Stimulated activated CD8-positive, alpha-beta memory T cell treated with anti-CD3 and anti-CD28 coated beads, Interleukin-2, amount 100 ng/mL, for 1 hour (primary cell): ENCODE data around the gene IER5L.
"Not testable (repeated sequence)": the region's sequence is repeated elsewhere in the genome, so short reads cannot be mapped to it uniquely, and the experiment has no call there.

ENCODE experiments used
- DNase-seq, 2 donors: peaks; one replicate each; pipeline ENCODE4 v3.0.0-alpha.2; 2020; ENCODE audit warnings: low read depth in 2 of 2

The IER5L gene

GRCh38 chr9:129138476-129139232 is 39.4 kb downstream of the IER5L start:
- DNase-seq, result no peak

GRCh38 chr9:129138144-129138462 is 40.0 kb downstream of the IER5L start:
- DNase-seq, result no peak

DNA sequence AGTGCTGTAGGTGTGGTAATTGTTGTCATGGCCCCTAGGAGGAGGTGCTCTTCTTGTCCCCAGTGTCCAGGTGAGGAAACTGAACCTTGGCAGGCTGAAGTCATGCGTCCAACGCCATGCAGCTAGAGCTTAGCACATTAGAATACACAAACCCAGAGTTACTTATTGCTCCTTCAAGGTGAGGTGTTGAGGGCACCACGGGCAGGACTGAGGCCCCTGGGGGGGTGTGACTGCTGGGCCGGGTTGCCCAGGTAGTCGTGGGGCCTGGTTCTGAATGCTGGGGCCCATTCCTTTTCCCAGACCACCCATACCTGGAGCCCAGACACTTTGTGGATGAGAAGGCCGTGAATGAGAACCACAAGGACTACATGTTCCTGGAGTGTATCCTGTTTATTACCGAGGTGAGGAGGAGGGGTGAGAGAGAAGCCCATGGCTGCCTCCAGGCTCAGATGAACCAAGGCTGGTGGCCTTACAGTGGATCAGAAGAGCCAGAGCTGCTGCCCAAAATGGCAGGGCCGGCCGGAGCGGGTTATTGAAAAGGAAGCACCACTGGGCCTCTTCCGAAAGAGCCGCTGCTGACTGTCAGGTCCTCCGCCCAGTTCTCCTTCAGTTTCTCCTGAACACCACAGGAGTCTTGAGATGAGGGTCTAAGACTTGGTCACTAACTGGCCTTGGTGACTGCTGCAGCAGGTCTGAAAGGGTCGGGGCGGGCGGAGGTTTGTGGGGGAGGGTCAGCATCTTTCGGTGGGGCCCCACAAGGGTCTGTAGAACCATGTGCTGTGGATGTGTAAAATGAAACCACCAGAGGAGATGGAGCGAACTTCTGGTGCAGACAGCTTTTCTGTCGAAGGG is 40.5 kb downstream of the IER5L start:
- DNase-seq, result no peak

DNA sequence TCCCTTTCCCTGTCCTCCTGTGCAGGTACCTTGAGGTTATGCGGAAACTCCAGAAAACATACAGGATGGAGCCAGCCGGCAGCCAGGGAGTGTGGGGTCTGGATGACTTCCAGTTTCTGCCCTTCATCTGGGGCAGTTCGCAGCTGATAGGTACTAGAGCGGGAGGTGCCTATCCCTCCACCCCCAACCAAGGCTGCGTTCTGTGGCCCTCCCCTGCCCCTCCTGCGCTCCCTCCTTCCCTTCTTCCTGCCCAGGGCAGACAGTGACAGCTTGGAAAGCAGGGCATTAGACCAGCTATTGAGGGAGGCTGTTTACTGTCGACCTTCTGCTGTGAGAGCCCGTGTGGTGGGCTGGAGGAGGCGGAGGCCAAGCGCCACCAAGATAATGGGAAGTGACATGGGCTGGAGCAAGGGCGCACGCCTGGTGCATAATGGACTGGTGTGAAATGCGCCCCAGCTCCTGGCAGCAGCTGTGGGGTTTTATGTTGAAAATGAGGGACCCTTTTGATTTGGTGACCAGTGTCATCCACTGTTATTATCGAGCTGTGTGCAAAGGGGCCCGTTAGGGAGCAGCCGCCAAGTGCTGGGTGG is 41.5 kb downstream of the IER5L start:
- DNase-seq, result no peak

DNA sequence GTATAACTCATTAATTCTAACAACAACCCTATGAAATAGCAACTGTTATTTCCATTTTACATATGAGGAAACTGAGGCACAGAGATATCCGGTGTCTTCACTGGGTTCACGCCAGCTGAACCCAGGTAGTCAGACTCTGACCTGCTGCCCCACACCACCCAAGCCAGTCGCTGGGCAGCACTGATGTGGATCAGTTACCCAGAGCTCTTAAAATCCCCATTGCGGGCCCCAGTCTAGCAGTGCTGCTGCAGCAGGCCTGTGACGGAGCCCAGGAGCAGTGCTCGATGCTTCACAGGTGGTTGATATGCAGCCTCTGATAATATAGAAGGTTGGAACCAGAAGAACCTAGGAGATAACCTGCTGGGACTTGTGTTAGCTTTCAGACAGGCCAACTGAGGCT is 42.6 kb downstream of the IER5L start:
- no peak for DNase-seq

DNA sequence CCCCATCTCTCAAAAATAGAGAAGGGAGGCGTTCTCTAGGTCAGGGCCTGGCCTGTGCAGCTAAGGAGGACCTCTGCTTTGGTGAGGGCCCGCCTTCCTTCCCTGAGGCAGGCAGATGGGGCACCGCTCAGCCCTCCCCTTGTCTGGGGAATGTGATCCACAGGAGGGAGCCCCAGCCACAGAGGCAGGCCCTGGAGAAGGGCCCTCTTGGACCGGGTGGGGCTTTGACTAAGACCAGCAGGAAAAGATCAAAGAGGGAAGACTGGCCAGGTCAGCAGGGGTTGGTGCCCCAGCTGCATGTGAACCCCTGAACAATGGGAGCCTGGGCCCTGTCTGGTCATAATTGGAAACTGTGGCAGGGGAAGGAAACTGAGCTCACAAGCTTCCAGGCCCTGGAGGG is 45.0 kb downstream of the IER5L start:
- DNase-seq, result no peak

- DNase-seq, result peak; percentile 73 to 76
Measured at GRCh38 chr9:129131300-129132145, 46.5 kb downstream of the IER5L start.

DNA sequence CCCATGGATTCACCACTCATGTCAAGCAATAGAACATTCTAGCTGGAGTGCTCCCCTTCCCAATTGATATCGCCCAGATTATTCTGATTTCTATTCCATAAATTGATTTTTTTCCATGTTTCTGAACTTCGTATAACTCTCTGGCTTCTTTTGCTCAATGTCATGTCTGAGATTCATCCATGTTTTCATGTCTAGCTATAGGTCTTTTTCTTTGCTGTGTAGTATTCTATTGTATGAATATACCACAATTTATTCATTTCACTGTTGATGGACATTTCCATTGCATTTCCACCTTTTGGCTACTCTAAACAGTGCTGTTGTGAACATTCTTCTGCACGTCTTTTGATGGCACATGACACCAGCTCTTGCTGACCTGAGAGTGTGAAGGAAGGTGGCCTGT is 47.3 kb downstream of the IER5L start:
- no peak for DNase-seq

DNA sequence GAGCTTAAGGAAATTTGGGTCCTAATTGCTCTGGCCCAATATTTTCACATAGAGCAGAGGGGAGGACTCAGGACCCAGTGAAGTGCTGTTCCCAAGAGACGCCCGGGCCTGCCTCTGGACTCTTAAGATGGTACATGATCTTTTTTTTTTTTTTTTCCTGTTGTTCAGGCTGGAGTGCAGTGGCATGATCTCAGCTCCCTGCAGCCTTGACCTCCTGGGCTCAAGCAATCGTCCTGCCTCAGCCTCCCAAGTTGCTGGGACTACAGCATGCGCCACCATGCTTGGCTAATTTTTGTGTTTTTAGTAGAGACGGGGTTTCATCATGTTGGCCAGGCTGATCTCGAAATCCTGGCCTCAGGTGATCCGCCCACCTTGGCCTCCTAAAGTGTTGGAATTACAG is 47.8 kb downstream of the IER5L start:
- DNase-seq, result not testable (repeated sequence)

DNA sequence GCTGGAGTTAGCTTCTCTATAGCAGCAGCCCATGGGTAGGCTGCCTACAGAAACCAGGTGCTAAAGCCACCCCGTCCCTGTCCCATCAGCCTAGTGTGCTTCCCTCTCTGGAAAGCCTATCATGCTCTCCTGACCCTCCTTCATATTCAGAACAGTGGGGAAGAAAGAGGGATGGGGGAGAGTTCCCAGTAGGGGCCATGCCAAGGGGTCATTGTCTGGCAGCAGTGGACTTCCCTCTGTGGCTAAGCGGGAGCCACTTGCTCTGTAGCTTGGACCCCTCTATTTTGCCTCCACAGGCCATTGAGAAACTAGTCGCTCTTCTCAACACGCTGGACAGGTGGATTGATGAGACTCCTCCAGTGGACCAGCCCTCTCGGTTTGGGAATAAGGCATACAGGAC is 49.4 kb downstream of the IER5L start:
- DNase-seq, result no peak

DNA sequence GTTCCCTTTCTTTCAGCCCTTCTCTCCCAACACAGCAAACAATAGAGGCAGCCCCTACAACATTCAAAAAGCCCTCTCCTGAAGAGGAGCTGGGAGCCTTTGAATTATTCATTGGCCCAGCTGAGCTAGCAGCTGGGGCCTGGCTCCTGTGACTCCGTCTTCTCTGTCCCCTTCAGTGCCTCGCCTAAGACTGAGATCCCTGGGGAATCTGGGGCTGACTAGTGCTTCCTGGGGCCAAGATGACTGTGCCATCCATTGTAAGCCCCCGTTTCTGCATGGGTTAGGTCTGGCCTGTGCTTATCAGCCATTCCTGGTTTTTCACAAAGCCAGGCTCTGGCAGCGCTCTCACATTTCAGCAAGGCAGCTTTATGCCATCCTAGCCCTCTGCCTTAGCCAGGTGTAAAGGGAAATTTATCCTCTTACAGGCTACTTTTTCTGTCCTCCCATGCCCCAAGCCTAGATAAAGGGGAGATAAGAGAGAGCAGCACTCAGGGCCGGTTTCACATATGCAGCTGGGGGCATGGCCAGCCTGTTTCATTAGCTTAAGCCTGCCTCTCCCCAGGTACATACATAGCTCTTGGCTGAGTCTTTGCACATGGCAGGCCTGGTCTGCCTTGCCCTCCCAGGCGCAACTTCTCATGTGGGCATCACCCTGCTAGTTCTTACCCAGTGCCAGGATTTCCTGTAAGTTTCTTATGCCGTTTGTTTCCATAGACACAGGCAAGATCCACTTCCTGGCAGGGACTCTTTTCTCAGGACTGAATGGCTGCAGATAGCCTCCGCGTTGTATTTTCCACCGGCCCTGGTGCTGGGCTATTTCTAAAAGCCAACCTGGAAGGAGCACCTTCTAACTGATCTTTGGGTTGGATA is 51.1 kb downstream of the IER5L start:
- DNase-seq, result no peak
